ENCODE measurements around the gene SLC24A3. TPM values are rescaled to one million over a fixed set of nuclear protein-coding genes. Genes with fewer than 3 reads are reported as not detected.

The SLC24A3 gene
- total RNA-seq, 1 donor from 2014 or later: 14.0 TPM

DNA sequence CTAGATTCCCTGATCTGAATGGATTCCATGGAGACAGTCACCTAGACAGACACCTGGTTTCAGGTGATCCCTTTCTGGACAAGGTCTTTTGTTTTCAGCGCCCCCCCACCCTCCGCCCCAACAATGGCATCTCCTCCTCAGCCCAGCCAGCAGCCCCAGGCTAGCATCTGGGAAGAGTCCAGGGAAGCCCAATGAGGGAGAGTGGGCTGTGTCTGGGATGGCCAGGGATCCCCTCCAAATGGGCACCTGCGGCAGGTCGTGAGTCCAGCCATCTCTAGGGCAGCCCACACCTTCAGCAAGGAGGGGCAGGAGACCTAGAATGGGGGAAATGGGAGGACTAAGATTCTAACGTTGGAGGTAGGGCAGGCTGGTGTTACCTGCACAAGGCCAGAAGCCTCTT is 1.2 kb upstream of the SLC24A3 start:
- DNase-seq (ENCODE audit: extremely low spot score, unreplicated experiment): no peak
- H3K4me1 Mint-ChIP-seq (ENCODE audit: unreplicated experiment): peaks cover 12% of the 10 kb centered on the region
- peak overlapping the region; percentile 84 for H3K4me3 Mint-ChIP-seq
- no peaks in the 10 kb centered on the region for H3K36me3 Mint-ChIP-seq
- no peaks in the 10 kb centered on the region for H3K9me3 Mint-ChIP-seq
- H3K27me3 Mint-ChIP-seq: peaks cover 45% of the 10 kb centered on the region
- TF ChIP-seq, protein P1, sequence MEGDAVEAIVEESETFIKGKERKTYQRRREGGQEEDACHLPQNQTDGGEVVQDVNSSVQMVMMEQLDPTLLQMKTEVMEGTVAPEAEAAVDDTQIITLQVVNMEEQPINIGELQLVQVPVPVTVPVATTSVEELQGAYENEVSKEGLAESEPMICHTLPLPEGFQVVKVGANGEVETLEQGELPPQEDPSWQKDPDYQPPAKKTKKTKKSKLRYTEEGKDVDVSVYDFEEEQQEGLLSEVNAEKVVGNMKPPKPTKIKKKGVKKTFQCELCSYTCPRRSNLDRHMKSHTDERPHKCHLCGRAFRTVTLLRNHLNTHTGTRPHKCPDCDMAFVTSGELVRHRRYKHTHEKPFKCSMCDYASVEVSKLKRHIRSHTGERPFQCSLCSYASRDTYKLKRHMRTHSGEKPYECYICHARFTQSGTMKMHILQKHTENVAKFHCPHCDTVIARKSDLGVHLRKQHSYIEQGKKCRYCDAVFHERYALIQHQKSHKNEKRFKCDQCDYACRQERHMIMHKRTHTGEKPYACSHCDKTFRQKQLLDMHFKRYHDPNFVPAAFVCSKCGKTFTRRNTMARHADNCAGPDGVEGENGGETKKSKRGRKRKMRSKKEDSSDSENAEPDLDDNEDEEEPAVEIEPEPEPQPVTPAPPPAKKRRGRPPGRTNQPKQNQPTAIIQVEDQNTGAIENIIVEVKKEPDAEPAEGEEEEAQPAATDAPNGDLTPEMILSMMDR (conservative IDR thresholded peaks at IDR 0.05): no peak
- H3K27ac Mint-ChIP-seq: peak overlapping the region; percentile 48

DNA sequence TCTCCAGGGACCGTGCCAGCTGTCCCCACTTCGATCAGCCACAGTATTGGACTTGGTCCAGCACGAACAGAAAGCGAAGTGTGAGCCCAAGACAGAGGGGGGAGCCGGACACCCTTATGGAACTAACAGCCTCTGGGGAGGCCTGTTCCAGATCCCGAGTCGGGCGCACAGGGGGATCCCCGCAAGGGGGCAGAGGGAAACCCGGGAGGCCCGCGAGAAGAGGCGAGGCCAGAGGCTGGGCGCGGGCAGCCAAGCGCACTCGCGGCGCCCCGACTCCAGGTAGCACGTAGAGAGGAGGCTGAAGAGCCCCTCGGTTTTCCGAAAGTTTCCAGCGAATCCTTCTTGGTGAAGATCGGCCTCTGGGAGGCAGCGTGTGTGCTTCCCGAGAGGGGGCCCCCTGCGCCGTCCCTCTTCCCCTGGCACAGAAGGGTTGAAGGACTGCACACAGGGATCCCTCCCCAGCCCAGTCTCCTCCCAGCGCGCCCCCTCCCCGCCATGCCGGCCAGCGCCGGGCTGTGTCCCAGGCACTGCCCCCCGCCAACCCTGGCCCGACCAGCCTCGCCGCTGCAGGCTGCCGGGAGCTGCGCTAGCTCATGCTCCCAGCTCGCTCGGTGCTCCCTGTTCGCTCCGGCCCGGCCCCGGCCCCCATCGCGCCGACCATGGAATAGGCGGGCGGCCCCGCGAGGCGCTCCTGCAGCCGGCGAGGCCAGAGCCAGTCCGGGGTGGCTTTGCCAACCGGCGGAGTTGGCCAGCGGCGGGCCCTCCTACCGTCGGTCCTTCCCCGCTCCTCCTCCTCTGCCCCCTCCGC is 577 bp upstream of the SLC24A3 start:
- Mint-ChIP-seq H3K36me3 (no peaks in the 10 kb centered on the region), H3K4me3 (peak overlapping the region; percentile 84), H3K4me1 (ENCODE audit: unreplicated experiment) (peaks cover 12% of the 10 kb centered on the region), H3K27ac (peak overlapping the region; percentile 48), H3K9me3 (no peaks in the 10 kb centered on the region), H3K27me3 (peaks cover 45% of the 10 kb centered on the region)
- no peak for DNase-seq (ENCODE audit: extremely low spot score, unreplicated experiment)
- TF ChIP-seq, protein P1 (conservative IDR thresholded peaks at IDR 0.05): peak; percentile 35

DNA sequence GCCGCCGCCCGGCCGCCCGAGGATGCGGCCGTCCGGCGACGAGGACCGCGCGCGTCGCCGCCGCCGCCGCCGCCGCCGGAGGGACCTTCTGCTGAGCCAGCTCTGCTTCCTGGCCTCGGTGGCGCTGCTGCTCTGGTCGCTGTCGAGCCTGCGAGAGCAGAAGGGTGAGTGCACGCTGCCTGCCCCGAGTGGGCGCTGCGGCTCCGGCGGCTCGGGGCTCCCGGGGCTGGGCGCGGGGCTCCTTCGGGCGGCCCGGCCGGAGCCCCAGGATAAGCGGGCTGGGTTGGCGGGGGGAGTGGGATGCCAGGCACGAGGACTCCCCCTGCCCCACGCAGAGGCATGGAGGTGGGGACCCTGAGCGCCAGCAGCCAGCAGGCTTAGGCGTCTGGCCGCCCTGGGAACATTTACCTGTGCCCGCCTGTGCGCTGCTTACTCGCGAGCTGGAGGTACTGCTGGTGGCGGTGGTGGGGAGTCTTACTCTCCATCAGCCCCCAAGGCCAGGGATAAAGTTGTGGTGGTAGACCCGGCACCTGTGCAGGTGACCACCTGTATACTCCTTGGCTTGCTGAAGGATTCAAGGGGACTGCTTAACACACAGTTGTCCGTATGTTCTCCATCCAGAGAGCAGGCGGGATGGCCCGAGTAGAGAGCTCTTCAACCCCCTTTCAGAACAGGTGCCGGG is 520 bp downstream of the SLC24A3 start:
- H3K9me3 Mint-ChIP-seq: no peaks in the 10 kb centered on the region
- peak overlapping the region; percentile 4 for H3K27ac Mint-ChIP-seq
- peaks cover 12% of the 10 kb centered on the region for H3K4me1 Mint-ChIP-seq (ENCODE audit: unreplicated experiment)
- peak; percentile 86 for DNase-seq (ENCODE audit: extremely low spot score, unreplicated experiment)
- TF ChIP-seq, protein P1 (conservative IDR thresholded peaks at IDR 0.05): peak; percentile 67
- peaks cover 44% of the 10 kb centered on the region for H3K27me3 Mint-ChIP-seq
- H3K4me3 Mint-ChIP-seq: peak overlapping the region; percentile 82
- no peaks in the 10 kb centered on the region for H3K36me3 Mint-ChIP-seq

DNA sequence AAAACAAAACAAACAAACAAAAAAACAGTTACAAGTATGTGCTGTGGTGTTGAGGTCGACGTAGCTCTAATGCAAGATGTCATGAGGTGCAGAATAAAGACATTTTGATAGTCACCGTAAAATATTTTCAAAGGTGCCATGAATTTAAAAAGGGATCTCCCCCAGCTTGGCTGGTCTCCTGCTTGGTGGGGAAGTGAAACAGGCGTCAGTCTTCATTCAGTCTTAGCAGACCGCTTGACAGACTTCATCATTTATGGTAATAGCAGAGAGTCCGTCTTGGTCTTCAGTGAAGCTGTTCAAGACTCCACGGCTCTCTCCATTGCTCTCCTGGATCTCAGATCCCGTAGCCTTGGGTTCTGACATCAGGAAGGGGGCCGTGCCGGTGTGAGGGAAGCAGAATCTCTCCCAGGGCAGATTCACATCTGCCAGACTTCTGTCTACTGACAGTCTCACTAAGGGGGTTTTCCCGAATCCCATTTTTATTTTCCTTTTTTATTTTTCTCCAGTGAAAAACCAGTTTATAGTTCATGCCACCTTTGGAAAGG is 1.6 kb downstream of the SLC24A3 start:
- Mint-ChIP-seq H3K4me3 (peak overlapping the region; percentile 82), H3K9me3 (no peaks in the 10 kb centered on the region), H3K27ac (peak overlapping the region; percentile 4), H3K27me3 (peaks cover 40% of the 10 kb centered on the region), H3K4me1 (ENCODE audit: unreplicated experiment) (peaks cover 12% of the 10 kb centered on the region), H3K36me3 (no peaks in the 10 kb centered on the region)
- TF ChIP-seq, protein P1 (conservative IDR thresholded peaks at IDR 0.05): no peak
- no peak for DNase-seq (ENCODE audit: extremely low spot score, unreplicated experiment)

DNA sequence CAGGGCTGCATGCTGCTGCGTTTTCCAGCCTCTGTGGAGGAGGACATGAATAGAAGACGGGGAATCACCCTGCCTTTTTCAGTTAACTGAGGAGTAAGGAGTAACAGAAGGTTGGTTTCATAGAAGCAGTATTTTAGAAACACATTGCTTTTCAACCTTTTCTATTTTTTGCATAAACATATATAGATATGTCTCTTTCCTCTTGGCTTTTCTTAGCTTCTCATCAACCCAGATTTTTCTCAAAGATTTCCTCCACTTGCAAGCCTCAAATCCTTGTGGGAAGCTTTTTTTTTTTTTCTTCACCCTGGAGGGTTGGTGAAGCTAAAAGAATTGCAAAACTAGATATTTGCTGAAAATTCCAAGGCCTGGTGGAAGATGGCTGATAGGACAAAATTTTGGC is 6.0 kb downstream of the SLC24A3 start:
- no peaks in the 10 kb centered on the region for H3K36me3 Mint-ChIP-seq
- no peaks in the 10 kb centered on the region for H3K4me1 Mint-ChIP-seq (ENCODE audit: unreplicated experiment)
- TF ChIP-seq, protein P1 (conservative IDR thresholded peaks at IDR 0.05): no peak
- no peak for DNase-seq (ENCODE audit: extremely low spot score, unreplicated experiment)
- H3K9me3 Mint-ChIP-seq: no peaks in the 10 kb centered on the region
- no peak overlapping the region for H3K27ac Mint-ChIP-seq
- peaks cover 22% of the 10 kb centered on the region for H3K27me3 Mint-ChIP-seq
- H3K4me3 Mint-ChIP-seq: no peak overlapping the region

Data from type B pancreatic cell (in vitro differentiated cells).